Ishikawa (cell line): Measurements from ENCODE around the gene PRDM12.

Experiments
- CEBPB ChIP-seq: IDR thresholded peaks from 2 replicates; pipeline ENCODE4 v1.6.1; 2012
- CREB1 ChIP-seq: IDR thresholded peaks from 2 replicates; pipeline ENCODE4 v1.6.1; 2012; ENCODE audit warnings: low read depth
- EGR1 ChIP-seq: IDR thresholded peaks from 2 replicates; pipeline ENCODE4 v1.6.1; 2012
- EP300 ChIP-seq: IDR thresholded peaks from 2 replicates; pipeline ENCODE4 v1.6.1; 2012; ENCODE audit warnings: borderline replicate concordance
- FOXM1 ChIP-seq: IDR thresholded peaks from 2 replicates; pipeline ENCODE4 v1.6.1; 2012; ENCODE audit warnings: low read depth, borderline replicate concordance
- MAX ChIP-seq: IDR thresholded peaks from 2 replicates; pipeline ENCODE4 v1.6.1; 2012
- NFIC ChIP-seq: IDR thresholded peaks from 2 replicates; pipeline ENCODE4 v1.6.1; 2012
- RAD21 ChIP-seq: IDR thresholded peaks from 2 replicates; pipeline ENCODE4 v1.6.1; 2012; ENCODE audit warnings: low read depth
- REST ChIP-seq: IDR thresholded peaks from 2 replicates; pipeline ENCODE4 v1.6.1; 2012; ENCODE audit warnings: low read depth, mild to moderate bottlenecking
- TAF1 ChIP-seq: IDR thresholded peaks from 2 replicates; pipeline ENCODE4 v1.6.1; 2012; ENCODE audit warnings: low read depth, mild to moderate bottlenecking
- TCF12 ChIP-seq: IDR thresholded peaks from 2 replicates; pipeline ENCODE4 v1.6.1; 2012; ENCODE audit warnings: low read depth
- TEAD4 ChIP-seq: IDR thresholded peaks from 2 replicates; pipeline ENCODE4 v1.6.1; 2012
- USF1 ChIP-seq: IDR thresholded peaks from 2 replicates; pipeline ENCODE4 v1.6.1; 2012
- YY1 ChIP-seq: IDR thresholded peaks from 2 replicates; pipeline ENCODE4 v1.6.1; 2012; ENCODE audit warnings: low read depth
- ZBTB7A ChIP-seq: IDR thresholded peaks from 2 replicates; pipeline ENCODE4 v1.6.1; 2012; ENCODE audit warnings: low read depth

The PRDM12 gene

GRCh38 chr9:130654879-130655278, 9.5 kb upstream of the PRDM12 start:
- no peak for TF ChIP-seq USF1
- no peak for TF ChIP-seq TEAD4
- TF ChIP-seq NFIC, result no peak

- TF ChIP-seq FOXM1, result no peak
- TF ChIP-seq CREB1, result no peak
- TF ChIP-seq USF1, result no peak
- TF ChIP-seq EGR1, result no peak
- 0 out of 2 replicates have a peak, but pooled peaks have one; percentile 21 for TF ChIP-seq MAX
- TF ChIP-seq TAF1, result no peak
- TF ChIP-seq NFIC, result no peak
Observed at GRCh38 chr9:130658893-130659698, 5.3 kb upstream of the PRDM12 start.

GRCh38 chr9:130659699-130660248, 4.6 kb upstream of the PRDM12 start:
- TF ChIP-seq YY1, result no peak
- TF ChIP-seq REST, result no peak
- TF ChIP-seq NFIC, result no peak

- TF ChIP-seq MAX, result no peak
- TF ChIP-seq REST, result no peak
Observed at GRCh38 chr9:130660326-130660682, 4.1 kb upstream of the PRDM12 start.

GRCh38 chr9:130660683-130661450, 3.5 kb upstream of the PRDM12 start:
- TF ChIP-seq CEBPB, result no peak
- TF ChIP-seq MAX, result no peak

GRCh38 chr9:130661451-130662098, 2.8 kb upstream of the PRDM12 start:
- TF ChIP-seq CREB1, result no peak
- TF ChIP-seq NFIC, result no peak
- no peak for TF ChIP-seq MAX
- no peak for TF ChIP-seq EGR1
- TF ChIP-seq ZBTB7A, result no peak
- TF ChIP-seq EP300, result no peak
- no peak for TF ChIP-seq TAF1
- TF ChIP-seq FOXM1, result no peak
- no peak for TF ChIP-seq TEAD4
- no peak for TF ChIP-seq CEBPB
- TF ChIP-seq RAD21, result no peak
- TF ChIP-seq TCF12, result no peak
- TF ChIP-seq YY1, result no peak
- TF ChIP-seq REST, result no peak
- no peak for TF ChIP-seq USF1
